A549 (cell line): ENCODE results near the gene ANTXR1.

ENCODE experiments used
- E2F6 ChIP-seq: IDR thresholded peaks from 2 replicates; pipeline ENCODE4 v1.6.1; 2012; ENCODE audit warnings: low read depth, borderline replicate concordance
- EP300 ChIP-seq, 2 experiments: fragments of >200 bp; sonication (Bioruptor Twin); formaldehyde crosslinking; IDR thresholded peaks; 2 replicates in 1 of 2; 3 replicates in 1 of 2; pipeline ENCODE4 v1.6.1; 2016 to 2017
- MAX ChIP-seq: IDR thresholded peaks from 2 replicates; pipeline ENCODE4 v1.6.1; 2012
- POLR2A ChIP-seq: IDR thresholded peaks from 2 replicates; pipeline ENCODE4 v1.6.1; 2012; ENCODE audit warnings: mild to moderate bottlenecking, low read length
- TF ChIP-seq, protein P1 (sequence below): fragments of >200 bp; sonication (Bioruptor Twin); formaldehyde crosslinking; IDR thresholded peaks from 3 replicates; pipeline ENCODE4 v1.5.1; 2016

- TF ChIP-seq EP300 (IDR thresholded peaks at IDR 0.05) (no peak), POLR2A (no peak), E2F6 (no peak), MAX (no peak)
- TF ChIP-seq, protein P1, sequence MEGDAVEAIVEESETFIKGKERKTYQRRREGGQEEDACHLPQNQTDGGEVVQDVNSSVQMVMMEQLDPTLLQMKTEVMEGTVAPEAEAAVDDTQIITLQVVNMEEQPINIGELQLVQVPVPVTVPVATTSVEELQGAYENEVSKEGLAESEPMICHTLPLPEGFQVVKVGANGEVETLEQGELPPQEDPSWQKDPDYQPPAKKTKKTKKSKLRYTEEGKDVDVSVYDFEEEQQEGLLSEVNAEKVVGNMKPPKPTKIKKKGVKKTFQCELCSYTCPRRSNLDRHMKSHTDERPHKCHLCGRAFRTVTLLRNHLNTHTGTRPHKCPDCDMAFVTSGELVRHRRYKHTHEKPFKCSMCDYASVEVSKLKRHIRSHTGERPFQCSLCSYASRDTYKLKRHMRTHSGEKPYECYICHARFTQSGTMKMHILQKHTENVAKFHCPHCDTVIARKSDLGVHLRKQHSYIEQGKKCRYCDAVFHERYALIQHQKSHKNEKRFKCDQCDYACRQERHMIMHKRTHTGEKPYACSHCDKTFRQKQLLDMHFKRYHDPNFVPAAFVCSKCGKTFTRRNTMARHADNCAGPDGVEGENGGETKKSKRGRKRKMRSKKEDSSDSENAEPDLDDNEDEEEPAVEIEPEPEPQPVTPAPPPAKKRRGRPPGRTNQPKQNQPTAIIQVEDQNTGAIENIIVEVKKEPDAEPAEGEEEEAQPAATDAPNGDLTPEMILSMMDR = no peak
Measured at GRCh38 chr2:69141061-69141460, 128.1 kb downstream of the ANTXR1 start.
